Brain microvascular endothelial cell (primary cell): ENCODE data around the gene FNBP1L.

ENCODE experiments used
- DNase-seq: peaks from one replicate; pipeline ENCODE4 v3.0.0-alpha.2; 2020
- H3K27ac ChIP-seq: fragments of 250-450 bp; sonication (Bioruptor Pico); 2 replicates; pipeline ENCODE4 v1.5.1; 2020; ENCODE audit warnings: mild to moderate bottlenecking, moderate library complexity
- H3K27me3 ChIP-seq: fragments of 250-450 bp; sonication (Bioruptor Pico); replicated peaks from 2 replicates; pipeline ENCODE4 v1.5.1; 2020; ENCODE audit warnings: mild to moderate bottlenecking
- H3K36me3 ChIP-seq: fragments of 250-450 bp; sonication (Bioruptor Pico); replicated peaks from 2 replicates; pipeline ENCODE4 v1.5.1; 2020; ENCODE audit warnings: mild to moderate bottlenecking
- H3K4me3 ChIP-seq: 2 replicates; pipeline ENCODE4 v1.5.1; 2011; ENCODE audit warnings: low read depth, mild to moderate bottlenecking, control low read depth, low read length, moderate library complexity
- CTCF ChIP-seq: IDR thresholded peaks from 2 replicates; pipeline ENCODE4 v1.5.1; 2011; ENCODE audit warnings: low read depth, mild to moderate bottlenecking, moderate library complexity, low read length, control low read depth, inconsistent platforms; ENCODE audit errors: missing control alignments
- in situ Hi-C: cut with HindIII; loops from 2 replicates; pipeline ENCODE4 v1.10.0; 2017; ENCODE audit warnings: low sequenced_read_pairs, low pct_ligation_motif_present

FNBP1L gene

GRCh38 chr1:93603601-93604000, 155.7 kb downstream of the FNBP1L start:
- in situ Hi-C loops: no loop called here
- Histone ChIP-seq H3K27me3 (no peaks in the 10 kb centered on the region), H3K27ac (no peak overlapping the region), H3K36me3 (no peaks in the 10 kb centered on the region), H3K4me3 (no peak overlapping the region)
- no peak for TF ChIP-seq CTCF
- DNase-seq: no peak
